GM12864 (cell line): Measurements from ENCODE around the gene NOD1.

ENCODE experiments used
- DNase-seq: peaks from one replicate; pipeline ENCODE4 v3.0.0-alpha.2; 2011; ENCODE audit warnings: low read depth
- H3K4me3 ChIP-seq: 2 replicates; pipeline ENCODE4 v1.5.1; 2011; ENCODE audit warnings: mild to moderate bottlenecking, low read depth, low read length, control low read depth
- CTCF ChIP-seq: IDR thresholded peaks from 2 replicates; pipeline ENCODE4 v1.5.1; 2011; ENCODE audit warnings: low read depth, mild to moderate bottlenecking, moderate library complexity, low read length, control low read depth, inconsistent platforms; ENCODE audit errors: missing control alignments

NOD1 gene

DNA sequence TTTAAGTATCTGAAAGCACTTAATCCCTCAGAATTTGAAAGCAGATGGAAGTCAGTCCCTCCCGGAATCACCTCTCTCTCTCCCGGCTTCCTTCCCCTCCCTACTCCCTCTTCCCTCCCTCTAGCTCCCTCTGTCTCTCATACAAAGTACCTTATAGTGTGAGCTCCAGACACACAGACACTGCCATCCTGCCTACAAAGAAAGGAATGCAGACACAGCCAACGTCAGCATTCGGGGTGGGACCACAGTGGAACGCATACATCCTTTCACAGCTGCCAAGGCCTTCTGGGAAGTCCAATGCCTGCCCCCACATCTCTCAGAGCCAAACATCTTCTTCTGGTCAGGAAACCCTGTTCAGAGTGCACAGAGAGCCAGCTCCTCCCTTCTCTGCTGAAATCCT is 9.3 kb downstream of the NOD1 start:
- DNase-seq, result no peak
- TF ChIP-seq CTCF, result no peak
- no peak overlapping the region for H3K4me3 ChIP-seq

- TF ChIP-seq CTCF, result no peak
- no peak overlapping the region for H3K4me3 ChIP-seq
- no peak for DNase-seq
These were observed 9.8 kb downstream of the NOD1 start for GRCh38 chr7:30468791-30469190.

- H3K4me3 ChIP-seq, result no peak overlapping the region
- no peak for DNase-seq
- no peak for TF ChIP-seq CTCF
These were observed 10.5 kb downstream of the NOD1 start for GRCh38 chr7:30468041-30468440.

- H3K4me3 ChIP-seq, result no peak overlapping the region
- no peak for TF ChIP-seq CTCF
- DNase-seq, result no peak
These were observed 11.3 kb downstream of the NOD1 start for GRCh38 chr7:30467271-30467670.

- no peak for DNase-seq
- no peak for TF ChIP-seq CTCF
- no peak overlapping the region for H3K4me3 ChIP-seq
These were observed 12.3 kb downstream of the NOD1 start for GRCh38 chr7:30466266-30466665.

DNA sequence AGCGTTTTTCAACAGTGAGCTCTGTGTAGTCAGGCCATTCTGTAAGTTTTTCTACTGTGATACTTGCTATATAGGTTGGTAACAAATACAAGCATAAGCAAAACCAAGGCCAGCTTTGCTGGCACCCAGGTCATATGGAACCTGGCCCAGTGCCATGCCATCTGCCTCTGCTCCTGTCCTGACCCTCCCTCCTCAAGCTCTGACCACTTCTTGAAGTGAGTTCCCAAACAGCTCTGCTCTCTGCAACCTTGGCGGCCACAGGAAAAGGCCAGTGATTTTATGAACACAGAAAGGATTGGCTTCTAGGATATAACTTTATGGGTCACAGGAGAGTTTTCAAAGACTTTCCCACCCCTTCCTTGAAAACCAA is 12.8 kb downstream of the NOD1 start:
- DNase-seq, result no peak
- no peak for TF ChIP-seq CTCF

DNA sequence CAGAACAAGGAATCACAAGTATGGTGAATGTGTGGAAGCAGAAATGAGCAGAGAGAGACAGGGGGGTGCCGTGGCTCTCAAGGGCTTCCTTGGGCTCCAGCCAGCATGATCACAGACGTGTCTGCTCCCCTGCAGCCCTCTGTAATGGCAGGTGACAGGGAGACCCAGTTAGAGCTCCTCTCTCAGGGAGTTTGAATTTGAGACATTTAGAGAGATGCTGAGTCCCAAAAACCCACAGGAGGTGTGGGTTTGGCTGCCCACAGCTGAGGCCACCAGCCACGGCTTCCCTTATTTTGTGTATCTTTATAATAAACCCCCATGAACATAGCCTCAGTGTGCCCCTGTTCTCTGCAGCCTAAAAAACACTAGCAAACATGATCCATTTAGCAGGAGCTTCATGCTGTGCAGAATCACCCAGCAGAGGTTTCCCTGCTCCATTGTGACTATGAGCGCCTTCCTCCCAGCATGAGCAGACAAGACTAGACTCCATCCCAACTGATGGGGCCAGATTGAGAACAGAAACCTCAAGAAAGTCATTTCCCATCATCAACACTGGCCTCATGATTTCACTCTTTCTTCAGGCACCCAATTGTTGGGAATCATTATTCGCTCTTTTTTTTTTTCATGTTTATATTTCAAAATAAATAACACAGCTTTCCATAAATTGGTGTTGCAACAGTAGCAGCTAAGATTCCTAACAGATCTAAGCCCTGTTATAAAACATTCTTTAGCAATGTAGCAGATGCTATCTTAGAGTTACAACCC is 13.4 kb downstream of the NOD1 start:
- no peak overlapping the region for H3K4me3 ChIP-seq
- TF ChIP-seq CTCF, result no peak
- no peak for DNase-seq

More for the DNA sequence above, 12.8 kb downstream of the NOD1 start:
- H3K4me3 ChIP-seq, result no peak overlapping the region
